Naive thymus-derived CD4-positive, alpha-beta T cell (primary cell): Measurements from ENCODE around the gene PFKP. TPM values are rescaled to one million over a fixed set of nuclear protein-coding genes. Genes with fewer than 3 reads are reported as not detected.

ENCODE experiments used
- ATAC-seq: fragments of 150-1000 bp; cut with Tn5 transposase; 2 replicates; pipeline ENCODE4 v1.10.0; 2021; ENCODE audit warnings: mild to moderate bottlenecking, moderate library complexity
- CTCF ChIA-PET: fragments of 350-600 bp; sonication (Branson Sonifier 250); formaldehyde crosslinking; loops from one replicate; lab custom pipeline; 2021; ENCODE audit warnings: antibody characterized with exemption; lab: Charles Lee
- POLR2A ChIA-PET: fragments of 350-600 bp; sonication (Branson Sonifier 250); formaldehyde crosslinking; loops from one replicate; lab custom pipeline; 2021; ENCODE audit warnings: antibody characterized with exemption, inconsistent platforms; lab: Charles Lee
- DNase-seq, 9 donors: peaks; one replicate each; pipeline versions ENCODE4 v3.0.0 to v3.0.0-alpha.2; 2020 to 2022; ENCODE audit warnings: mixed read lengths in 1 of 9
- H3K27ac ChIP-seq: one replicate; pipeline ENCODE4 v1.7.0; 2013; ENCODE audit warnings: mild to moderate bottlenecking, low read depth, low read length, moderate library complexity
- H3K27me3 ChIP-seq, 2 donors: one replicate each; pipeline ENCODE4 v1.7.0; 2013; ENCODE audit warnings: low read length in 2 of 2, mild to moderate bottlenecking in 2 of 2, moderate library complexity in 2 of 2; ENCODE audit not compliant: control insufficient read depth in 2 of 2, insufficient read depth in 2 of 2
- H3K36me3 ChIP-seq, 3 experiments: 1 replicate in 2 of 3; 2 replicates in 1 of 3; pipeline ENCODE4 v1.7.0; 2013; ENCODE audit warnings: low read length in 3 of 3, mild to moderate bottlenecking in 3 of 3, moderate library complexity in 1 of 3; ENCODE audit not compliant: insufficient read depth in 3 of 3, control insufficient read depth in 2 of 3
- H3K4me1 ChIP-seq, 2 donors: one replicate each; pipeline ENCODE4 v1.7.0; 2013; ENCODE audit warnings: low read length in 2 of 2, mild to moderate bottlenecking in 2 of 2, moderate library complexity in 1 of 2; ENCODE audit not compliant: control insufficient read depth in 2 of 2, insufficient read depth in 2 of 2
- H3K4me3 ChIP-seq: 2 replicates; pipeline ENCODE4 v1.7.0; 2013; ENCODE audit warnings: mild to moderate bottlenecking, low read length
- H3K9me3 ChIP-seq, 3 experiments: 1 replicate in 2 of 3; 2 replicates in 1 of 3; pipeline ENCODE4 v1.7.0; 2013; ENCODE audit warnings: low read length in 3 of 3; ENCODE audit not compliant: control insufficient read depth in 2 of 3
- H3K27ac Mint-ChIP-seq, 9 donors: one replicate each; pipeline ENCODE4 v1.8.0; 2020 to 2022; ENCODE audit warnings: mixed read lengths in 9 of 9, mild to moderate bottlenecking in 8 of 9, moderate library complexity in 5 of 9, inconsistent platforms in 2 of 9
- H3K27me3 Mint-ChIP-seq, 5 donors: one replicate each; pipeline ENCODE4 v1.8.0; 2021 to 2022; ENCODE audit warnings: mixed read lengths in 5 of 5, mild to moderate bottlenecking in 1 of 5
- H3K36me3 Mint-ChIP-seq, 5 donors: one replicate each; pipeline ENCODE4 v1.8.0; 2020 to 2022; ENCODE audit warnings: mixed read lengths in 5 of 5, mild to moderate bottlenecking in 3 of 5, inconsistent platforms in 1 of 5
- H3K4me1 Mint-ChIP-seq, 7 donors: one replicate each; pipeline ENCODE4 v1.8.0; 2020 to 2022; ENCODE audit warnings: mixed read lengths in 7 of 7, mild to moderate bottlenecking in 3 of 7, inconsistent platforms in 1 of 7
- H3K4me3 Mint-ChIP-seq, 10 donors: one replicate each; pipeline ENCODE4 v1.8.0; 2020 to 2022; ENCODE audit warnings: mild to moderate bottlenecking in 10 of 10, mixed read lengths in 10 of 10, moderate library complexity in 6 of 10, inconsistent platforms in 2 of 10
- H3K9me3 Mint-ChIP-seq, 11 donors: one replicate each; pipeline ENCODE4 v1.8.0; 2020 to 2022; ENCODE audit warnings: mixed read lengths in 11 of 11, mild to moderate bottlenecking in 4 of 11, inconsistent platforms in 1 of 11, moderate library complexity in 1 of 11
- intact Hi-C, 2 donors: fragments of 100-400 bp; cut with micrococcal nuclease; formaldehyde crosslinking; loops; one replicate each; pipeline ENCODE4 v1.15.1; 2023
- polyA plus RNA-seq, 2 donors: library from polyadenylated mRNA; unstranded; fragments of 300-500 nt; fragmentation: Illumina TruSeq; gene quantifications; one replicate each; pipeline ENCODE4 v1.2.3, GENCODE V29; 2021
- total RNA-seq, 6 experiments: library from RNA in 5 of 6; stranded (reverse) in 5 of 6; gene quantifications; 1 replicate in 5 of 6; 2 replicates in 1 of 6; pipeline ENCODE4 v1.2.3 and lab custom pipeline; 2021 to 2026

The PFKP gene
- total and polyA plus RNA-seq, 7 experiments from 2014 or later, result 23.8 to 219 (median 44.9) TPM

DNA sequence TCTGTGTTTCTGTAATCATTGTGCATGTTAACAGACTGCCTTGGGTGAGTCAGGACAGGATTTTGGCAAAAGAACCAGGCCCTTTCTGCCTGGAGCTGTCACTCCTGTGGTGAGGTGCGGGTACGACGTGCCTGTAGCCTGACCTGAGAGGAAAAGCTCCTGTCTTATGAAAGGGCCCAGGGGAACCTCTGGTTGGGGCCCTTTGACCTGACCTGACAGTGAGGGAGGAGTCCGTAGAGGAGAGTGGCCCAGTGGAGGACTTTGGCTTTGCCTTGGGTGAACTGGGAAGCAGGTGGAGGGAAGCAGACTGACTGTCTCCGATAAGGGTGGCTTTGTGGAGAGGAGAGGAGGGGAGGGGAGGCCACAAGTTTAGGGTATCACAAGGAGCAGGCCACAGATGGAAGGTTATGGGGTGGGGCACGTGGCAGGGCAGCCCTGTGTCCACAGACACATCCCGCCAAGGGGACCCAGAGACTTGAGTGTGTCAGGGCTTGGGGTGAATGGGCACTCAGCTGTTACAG is 6.9 kb downstream of the PFKP start:
- H3K4me1 ChIP-seq, result peaks cover 6 to 7% of the 10 kb centered on the region in 2 donors
- CTCF ChIA-PET, result no interaction called here
- no peaks in the 10 kb centered on the region for H3K9me3 ChIP-seq
- H3K4me3 Mint-ChIP-seq, result no peak overlapping the region
- no peaks in the 10 kb centered on the region for H3K27me3 ChIP-seq
- ATAC-seq (no peak), DNase-seq (no peak)
- peaks cover 3 to 32% (median 6%) of the 10 kb centered on the region in 5 donors for H3K36me3 Mint-ChIP-seq
- no peak overlapping the region for H3K4me3 ChIP-seq
- H3K27ac ChIP-seq, result no peak overlapping the region
- intact Hi-C loops, result no loop called here
- H3K27me3 Mint-ChIP-seq, result no peaks in the 10 kb centered on the region
- peaks cover 32 to 55% (median 46%) of the 10 kb centered on the region in 7 donors for H3K4me1 Mint-ChIP-seq
- POLR2A ChIA-PET, result no interaction called here
- H3K9me3 Mint-ChIP-seq, result no peaks in the 10 kb centered on the region
- peak overlapping the region in 2 of 9 donors; percentile 47 to 58 for H3K27ac Mint-ChIP-seq
- H3K36me3 ChIP-seq, result no peaks in the 10 kb centered on the region

GRCh38 chr10:3074985-3075600 is 7.7 kb downstream of the PFKP start:
- Histone ChIP-seq H3K4me3 (no peak overlapping the region), H3K4me1 (no peaks in the 10 kb centered on the region), H3K9me3 (no peaks in the 10 kb centered on the region), H3K36me3 (no peaks in the 10 kb centered on the region), H3K27me3 (no peaks in the 10 kb centered on the region), H3K27ac (no peak overlapping the region)
- intact Hi-C loops, result no loop called here
- Mint-ChIP-seq H3K4me1 (peaks cover 23 to 49% (median 38%) of the 10 kb centered on the region in 7 donors), H3K4me3 (no peak overlapping the region), H3K36me3 (peaks cover 3 to 24% (median 8%) of the 10 kb centered on the region in 5 donors), H3K27me3 (no peaks in the 10 kb centered on the region), H3K27ac (peak overlapping the region in 1 of 9 donors; percentile 58), H3K9me3 (no peaks in the 10 kb centered on the region)
- ChIA-PET POLR2A (no interaction called here), CTCF (no interaction called here)
- no peak for ATAC-seq
- DNase-seq, result no peak

DNA sequence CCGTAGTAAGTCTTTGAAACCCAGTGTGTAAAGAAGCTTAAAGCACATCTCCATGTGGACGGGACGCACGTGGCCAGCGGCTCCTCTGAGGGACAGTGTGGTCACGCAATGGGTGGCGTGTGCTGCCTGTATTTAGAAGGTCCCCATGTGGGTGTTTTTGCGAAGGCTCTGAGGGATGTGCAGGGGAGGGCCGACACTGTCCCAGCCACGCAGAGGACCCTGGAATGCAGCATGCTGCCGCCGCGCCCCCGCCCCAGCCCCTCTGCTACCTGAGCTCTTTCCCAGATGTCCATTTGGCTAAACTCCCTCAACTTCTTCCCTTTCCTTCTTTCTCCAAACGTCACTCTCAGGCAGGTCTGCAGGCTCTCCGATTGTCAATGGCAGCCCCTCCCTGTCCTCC is 8.8 kb downstream of the PFKP start:
- no peaks in the 10 kb centered on the region for H3K36me3 ChIP-seq
- peaks cover 3 to 20% (median 8%) of the 10 kb centered on the region in 5 donors for H3K36me3 Mint-ChIP-seq
- DNase-seq, result no peak
- H3K27ac ChIP-seq, result no peak overlapping the region
- no peak for ATAC-seq
- intact Hi-C loops, result no loop called here
- ChIA-PET POLR2A (no interaction called here), CTCF (no interaction called here)
- no peaks in the 10 kb centered on the region for H3K4me1 ChIP-seq
- no peaks in the 10 kb centered on the region for H3K27me3 Mint-ChIP-seq
- no peak overlapping the region for H3K4me3 Mint-ChIP-seq
- no peaks in the 10 kb centered on the region for H3K27me3 ChIP-seq
- H3K4me1 Mint-ChIP-seq, result peaks cover 19 to 44% (median 33%) of the 10 kb centered on the region in 7 donors
- no peaks in the 10 kb centered on the region for H3K9me3 ChIP-seq
- no peak overlapping the region for H3K4me3 ChIP-seq
- H3K9me3 Mint-ChIP-seq, result no peaks in the 10 kb centered on the region
- H3K27ac Mint-ChIP-seq, result no peak overlapping the region

DNA sequence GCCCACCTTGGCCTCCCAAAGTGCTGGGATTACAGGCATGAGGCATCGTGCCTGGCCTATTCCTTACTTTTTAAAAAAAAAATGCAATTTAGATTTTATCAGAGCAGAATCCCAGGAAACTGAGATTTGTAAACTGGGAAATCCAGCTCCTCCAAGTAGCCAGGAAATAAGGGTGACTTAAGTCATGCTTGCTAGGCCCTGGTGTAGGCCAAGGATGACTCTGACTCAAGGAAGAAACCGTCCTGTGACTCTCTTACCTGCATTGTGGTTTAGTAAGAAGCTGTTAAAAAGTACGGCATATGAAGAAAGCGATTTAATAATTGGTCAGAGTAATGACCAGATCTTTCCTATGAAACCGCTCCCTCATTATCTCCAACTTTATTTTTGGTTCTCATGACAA is 10.2 kb downstream of the PFKP start:
- H3K4me3 Mint-ChIP-seq, result no peak overlapping the region
- POLR2A ChIA-PET, result no interaction called here
- no peak for ATAC-seq

DNA sequence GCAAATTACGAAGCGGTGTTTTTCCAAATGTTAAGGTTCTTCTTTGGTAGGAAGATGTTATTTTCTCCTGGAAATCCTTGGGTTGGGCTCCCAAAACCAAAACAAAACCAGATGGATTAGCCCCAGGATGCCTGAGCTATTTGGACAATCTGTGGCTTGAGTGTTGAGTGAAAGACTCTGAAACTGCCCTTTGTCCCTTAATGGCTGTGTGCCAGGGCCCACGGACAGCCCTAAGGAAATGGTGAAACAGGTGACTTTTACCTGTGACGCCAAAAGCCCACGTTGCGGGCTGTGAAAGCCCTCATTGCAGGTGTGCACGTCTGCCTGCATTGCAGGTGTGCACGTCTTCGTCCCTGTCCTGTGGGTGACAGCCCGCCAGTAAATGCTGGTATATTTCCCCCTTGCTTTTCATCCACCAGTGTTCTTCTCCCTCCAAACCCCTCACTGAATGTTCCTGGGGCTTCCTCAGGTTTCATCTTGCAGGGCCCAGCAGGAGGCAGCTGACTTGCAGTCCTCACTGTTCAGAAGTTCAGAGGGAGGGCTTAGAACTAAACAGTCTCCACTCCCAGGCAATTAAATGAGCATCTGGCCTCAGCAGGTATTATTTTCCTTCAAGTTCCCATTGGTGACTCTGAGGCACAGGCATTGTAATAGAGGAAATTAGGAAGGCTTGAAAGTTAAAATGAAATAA is 10.7 kb downstream of the PFKP start:
- Histone ChIP-seq H3K4me3 (no peak overlapping the region), H3K36me3 (no peaks in the 10 kb centered on the region), H3K4me1 (no peaks in the 10 kb centered on the region), H3K9me3 (no peaks in the 10 kb centered on the region), H3K27me3 (no peaks in the 10 kb centered on the region), H3K27ac (no peak overlapping the region)
- peak overlapping the region in 1 of 9 donors; percentile 0 for H3K27ac Mint-ChIP-seq
- peaks cover 4 to 21% (median 9%) of the 10 kb centered on the region in 5 donors for H3K36me3 Mint-ChIP-seq
- H3K4me3 Mint-ChIP-seq, result no peak overlapping the region
- ChIA-PET POLR2A (no interaction called here), CTCF (interaction anchor here (0.6 kb wide), 1 partner anchor 473 kb away, joined by 3 read pairs; no protein-coding TSS in a partner anchor)
- intact Hi-C loops, result no loop called here
- H3K4me1 Mint-ChIP-seq, result peaks cover 8 to 28% (median 18%) of the 10 kb centered on the region in 7 donors
- no peaks in the 10 kb centered on the region for H3K27me3 Mint-ChIP-seq
- ATAC-seq, result no peak
- H3K9me3 Mint-ChIP-seq, result no peaks in the 10 kb centered on the region
- DNase-seq, result no peak

More for the DNA sequence above, 10.2 kb downstream of the PFKP start:
- CTCF ChIA-PET, result interaction anchor here (0.6 kb wide), 1 partner anchor 472 kb away, joined by 3 read pairs; no protein-coding TSS in a partner anchor
- no peak for DNase-seq
- Mint-ChIP-seq H3K27me3 (no peaks in the 10 kb centered on the region), H3K9me3 (no peaks in the 10 kb centered on the region), H3K36me3 (peaks cover 0 to 20% (median 6%) of the 10 kb centered on the region in 5 donors), H3K27ac (no peak overlapping the region), H3K4me1 (peaks cover 14 to 30% (median 24%) of the 10 kb centered on the region in 7 donors)
- H3K27ac ChIP-seq, result no peak overlapping the region
- no peaks in the 10 kb centered on the region for H3K9me3 ChIP-seq
- H3K27me3 ChIP-seq, result no peaks in the 10 kb centered on the region
- H3K4me3 ChIP-seq, result no peak overlapping the region
- no peaks in the 10 kb centered on the region for H3K4me1 ChIP-seq
- intact Hi-C loops, result no loop called here
- H3K36me3 ChIP-seq, result no peaks in the 10 kb centered on the region

- Histone ChIP-seq H3K4me1 (no peaks in the 10 kb centered on the region), H3K27me3 (no peaks in the 10 kb centered on the region), H3K9me3 (no peaks in the 10 kb centered on the region), H3K36me3 (no peaks in the 10 kb centered on the region), H3K27ac (no peak overlapping the region), H3K4me3 (no peak overlapping the region)
- POLR2A ChIA-PET, result no interaction called here
- intact Hi-C loops, result no loop called here
- H3K4me1 Mint-ChIP-seq, result peaks cover 11 to 21% (median 13%) of the 10 kb centered on the region in 7 donors
- H3K27me3 Mint-ChIP-seq, result no peaks in the 10 kb centered on the region
- no peaks in the 10 kb centered on the region for H3K9me3 Mint-ChIP-seq
- H3K4me3 Mint-ChIP-seq, result no peak overlapping the region
- ATAC-seq (no peak), DNase-seq (no peak)
- H3K36me3 Mint-ChIP-seq, result peaks cover 11 to 29% (median 13%) of the 10 kb centered on the region in 5 donors
- H3K27ac Mint-ChIP-seq, result peak overlapping the region in 1 of 9 donors; percentile 11
- CTCF ChIA-PET, result no interaction called here
Measured at GRCh38 chr10:3081383-3081981, 14.1 kb downstream of the PFKP start.
